ENCODE measurements around the gene PIWIL4.

PIWIL4 gene

GRCh38 chr11:94665116-94665659 is 98.0 kb downstream of the PIWIL4 start:
- no peak for DNase-seq (ENCODE audit: low read depth)

GRCh38 chr11:94666792-94667721 is 99.9 kb downstream of the PIWIL4 start:
- no peak for DNase-seq (ENCODE audit: low read depth)

GRCh38 chr11:94668212-94668793 is 101.1 kb downstream of the PIWIL4 start:
- DNase-seq (ENCODE audit: low read depth), result no peak

- DNase-seq (ENCODE audit: low read depth), result no peak
Measured at GRCh38 chr11:94669023-94669422, 101.9 kb downstream of the PIWIL4 start.
